Uterus (tissue), 4 donors: Measurements from ENCODE around the gene NIBAN1. TPM values are rescaled to one million over a fixed set of nuclear protein-coding genes. Genes with fewer than 3 reads are reported as not detected.

Experiments used
- DNase-seq, 2 donors: peaks; one replicate each; pipeline ENCODE4 v3.0.0-alpha.2; 2019 to 2020
- H3K27ac ChIP-seq, 2 donors: fragments of 200-600 bp; sonication (generic); 1 replicate in 1 of 2; 2 replicates in 1 of 2; pipeline ENCODE4 v1.5.1; 2016 to 2018
- H3K27me3 ChIP-seq, 2 donors: fragments of 200-600 bp; sonication (generic); one replicate each; pipeline ENCODE4 v1.5.1; 2018 to 2019; ENCODE audit warnings: control low read depth in 1 of 2
- H3K36me3 ChIP-seq, 2 donors: fragments of 200-600 bp; sonication (generic); one replicate each; pipeline ENCODE4 v1.5.1; 2019; ENCODE audit warnings: control low read depth in 1 of 2
- H3K4me1 ChIP-seq, 2 donors: fragments of 200-600 bp; sonication (generic); one replicate each; pipeline ENCODE4 v1.5.1; 2018 to 2019; ENCODE audit warnings: control low read depth in 1 of 2
- H3K4me3 ChIP-seq, 2 donors: fragments of 200-600 bp; sonication (generic); 1 replicate in 1 of 2; 2 replicates in 1 of 2; pipeline ENCODE4 v1.5.1; 2018 to 2019; ENCODE audit warnings: mild to moderate bottlenecking in 1 of 2
- H3K9me3 ChIP-seq, 2 donors: fragments of 200-600 bp; sonication (generic); one replicate each; pipeline ENCODE4 v1.5.1; 2019; ENCODE audit warnings: control low read depth in 1 of 2
- CTCF ChIP-seq, 4 experiments: fragments of 200-600 bp in 2 of 4; fragments of 450-650 bp in 2 of 4; sonication (generic) in 2 of 4; IDR thresholded peaks; one replicate each; pipeline ENCODE4 v1.5.1; 2016 to 2019; ENCODE audit warnings: antibody characterized with exemption in 4 of 4, mild to moderate bottlenecking in 2 of 4, moderate library complexity in 1 of 4
- POLR2A ChIP-seq, 2 donors: fragments of 450-650 bp; IDR thresholded peaks; one replicate each; pipeline ENCODE4 v1.6.1; 2016; ENCODE audit warnings: antibody characterized with exemption in 2 of 2, mild to moderate bottlenecking in 1 of 2, moderate library complexity in 1 of 2
- intact Hi-C: fragments of 100-400 bp; cut with DNase I; formaldehyde crosslinking; loops from one replicate; pipeline ENCODE4 v1.15.1; 2023; ENCODE audit warnings: low total_unique reads
- total RNA-seq, 4 donors: library from RNA; depleted of rRNA in 3 of 4; stranded (reverse); fragments of >200 nt in 3 of 4; gene quantifications; one replicate each; pipeline versions ENCODE4 v1.1.0 to v1.2.4, GENCODE V29; 2014 to 2023
- donor health status: DM: yes; HTN: yes; CAD: no.

Gene NIBAN1
- total RNA-seq, 4 donors from 2014 or later, result 27.2 to 46.4 (median 32.5) TPM

GRCh38 chr1:184970691-184971161 lies 3.6 kb downstream of the NIBAN1 start:
- no peaks in the 10 kb centered on the region for H3K9me3 ChIP-seq
- H3K4me1 ChIP-seq, result no peaks in the 10 kb centered on the region
- intact Hi-C loops, result no loop called here
- TF ChIP-seq CTCF (IDR thresholded peaks at IDR 0.05) (no peak), POLR2A (IDR thresholded peaks at IDR 0.05) (no peak)
- H3K36me3 ChIP-seq, result no peaks in the 10 kb centered on the region
- H3K27me3 ChIP-seq, result no peaks in the 10 kb centered on the region
- DNase-seq, result no peak
- H3K27ac ChIP-seq, result peak overlapping the region; percentile 49 to 52
- H3K4me3 ChIP-seq, result no peak overlapping the region

GRCh38 chr1:184966989-184967388 lies 7.3 kb downstream of the NIBAN1 start:
- no peak for DNase-seq
- Histone ChIP-seq H3K27me3 (no peaks in the 10 kb centered on the region), H3K27ac (no peak overlapping the region), H3K9me3 (no peaks in the 10 kb centered on the region), H3K4me1 (no peaks in the 10 kb centered on the region), H3K36me3 (no peaks in the 10 kb centered on the region), H3K4me3 (no peak overlapping the region)
- intact Hi-C loops, result no loop called here
- TF ChIP-seq POLR2A (IDR thresholded peaks at IDR 0.05), result no peak

DNA sequence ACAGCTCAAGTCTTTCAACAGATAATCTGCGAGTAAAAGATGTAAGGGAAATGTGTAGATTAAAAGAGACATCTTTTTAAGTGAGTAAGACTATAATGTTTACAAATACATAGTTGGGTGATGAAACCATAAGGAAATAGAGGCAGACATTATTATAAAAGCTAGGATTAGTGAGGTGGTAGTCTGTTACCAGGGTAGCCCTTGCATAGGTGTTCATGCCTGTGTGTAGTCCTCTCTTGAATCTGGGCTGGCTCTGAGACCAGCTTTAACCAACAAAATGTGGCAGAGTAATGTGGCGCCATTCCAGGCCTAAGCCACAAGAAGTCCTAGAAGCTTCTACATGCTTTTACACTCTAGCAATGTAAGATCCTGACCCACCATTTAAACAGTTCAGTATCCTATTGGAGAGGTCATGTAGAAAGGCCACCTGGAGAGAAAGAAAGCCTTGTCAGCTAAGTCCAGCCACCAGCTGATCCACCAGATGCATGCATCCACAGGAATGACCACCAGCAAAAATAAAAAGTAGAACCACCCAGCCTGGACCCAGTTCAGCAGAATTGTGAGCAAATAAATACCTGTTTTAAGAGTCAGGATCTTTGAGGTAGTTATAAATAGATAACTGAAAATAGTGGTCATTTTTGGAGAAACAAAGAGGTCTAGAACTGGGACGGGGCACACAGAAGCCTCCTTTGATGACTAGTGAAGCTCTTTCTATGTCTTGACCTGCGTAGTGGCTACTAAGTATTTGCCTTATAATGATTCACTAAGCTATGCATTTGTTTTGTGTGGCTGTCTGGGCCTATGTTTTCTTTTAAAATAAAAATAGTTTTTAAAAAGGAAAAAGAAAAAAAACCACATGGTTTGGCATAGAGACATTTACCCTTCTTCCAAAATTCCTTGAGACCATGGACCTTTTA lies 8.1 kb downstream of the NIBAN1 start:
- TF ChIP-seq POLR2A (IDR thresholded peaks at IDR 0.05), result no peak
- TF ChIP-seq CTCF (IDR thresholded peaks at IDR 0.05), result no peak
- H3K9me3 ChIP-seq, result no peaks in the 10 kb centered on the region
- no peaks in the 10 kb centered on the region for H3K36me3 ChIP-seq
- H3K27me3 ChIP-seq, result no peaks in the 10 kb centered on the region
- no peak for DNase-seq
- H3K27ac ChIP-seq, result no peak overlapping the region
- intact Hi-C loops, result no loop called here
- H3K4me3 ChIP-seq, result no peak overlapping the region
- H3K4me1 ChIP-seq, result no peaks in the 10 kb centered on the region

GRCh38 chr1:184965439-184965838 lies 8.9 kb downstream of the NIBAN1 start:
- Histone ChIP-seq H3K27me3 (no peaks in the 10 kb centered on the region), H3K4me3 (no peak overlapping the region), H3K9me3 (no peaks in the 10 kb centered on the region), H3K27ac (no peak overlapping the region), H3K4me1 (no peaks in the 10 kb centered on the region), H3K36me3 (no peaks in the 10 kb centered on the region)
- TF ChIP-seq POLR2A (IDR thresholded peaks at IDR 0.05) (no peak), CTCF (IDR thresholded peaks at IDR 0.05) (no peak)
- no peak for DNase-seq
- intact Hi-C loops, result no loop called here

DNA sequence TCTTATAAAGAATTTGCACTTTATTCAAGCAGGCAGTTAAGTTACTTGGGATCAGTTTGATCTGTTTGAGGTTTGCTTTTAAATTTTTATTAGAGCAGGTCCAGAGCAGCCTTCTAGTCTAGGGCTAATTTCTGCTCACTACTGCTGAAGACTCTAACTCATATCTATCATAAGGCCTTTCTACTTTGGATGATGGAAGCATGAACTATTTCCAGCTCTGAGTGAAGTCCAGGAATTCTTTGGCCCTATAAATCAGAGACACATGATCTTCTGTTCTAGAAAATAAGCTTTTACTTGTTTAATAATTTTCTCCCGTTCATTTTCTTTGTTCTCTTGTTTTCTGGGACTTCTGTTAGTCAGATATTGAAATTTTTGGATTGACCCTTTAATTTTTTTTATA lies 14.7 kb downstream of the NIBAN1 start:
- TF ChIP-seq CTCF (IDR thresholded peaks at IDR 0.05) (no peak), POLR2A (IDR thresholded peaks at IDR 0.05) (no peak)
- H3K9me3 ChIP-seq, result no peaks in the 10 kb centered on the region
- H3K27me3 ChIP-seq, result no peaks in the 10 kb centered on the region
- intact Hi-C loops, result no loop called here
- DNase-seq, result no peak
- H3K4me1 ChIP-seq, result peaks cover 0 to 10% of the 10 kb centered on the region in 2 donors
- H3K4me3 ChIP-seq, result no peak overlapping the region
- H3K27ac ChIP-seq, result peak overlapping the region; percentile 10 to 22
- H3K36me3 ChIP-seq, result no peaks in the 10 kb centered on the region
